ENCODE results near the gene THAP7.

Gene THAP7

DNA sequence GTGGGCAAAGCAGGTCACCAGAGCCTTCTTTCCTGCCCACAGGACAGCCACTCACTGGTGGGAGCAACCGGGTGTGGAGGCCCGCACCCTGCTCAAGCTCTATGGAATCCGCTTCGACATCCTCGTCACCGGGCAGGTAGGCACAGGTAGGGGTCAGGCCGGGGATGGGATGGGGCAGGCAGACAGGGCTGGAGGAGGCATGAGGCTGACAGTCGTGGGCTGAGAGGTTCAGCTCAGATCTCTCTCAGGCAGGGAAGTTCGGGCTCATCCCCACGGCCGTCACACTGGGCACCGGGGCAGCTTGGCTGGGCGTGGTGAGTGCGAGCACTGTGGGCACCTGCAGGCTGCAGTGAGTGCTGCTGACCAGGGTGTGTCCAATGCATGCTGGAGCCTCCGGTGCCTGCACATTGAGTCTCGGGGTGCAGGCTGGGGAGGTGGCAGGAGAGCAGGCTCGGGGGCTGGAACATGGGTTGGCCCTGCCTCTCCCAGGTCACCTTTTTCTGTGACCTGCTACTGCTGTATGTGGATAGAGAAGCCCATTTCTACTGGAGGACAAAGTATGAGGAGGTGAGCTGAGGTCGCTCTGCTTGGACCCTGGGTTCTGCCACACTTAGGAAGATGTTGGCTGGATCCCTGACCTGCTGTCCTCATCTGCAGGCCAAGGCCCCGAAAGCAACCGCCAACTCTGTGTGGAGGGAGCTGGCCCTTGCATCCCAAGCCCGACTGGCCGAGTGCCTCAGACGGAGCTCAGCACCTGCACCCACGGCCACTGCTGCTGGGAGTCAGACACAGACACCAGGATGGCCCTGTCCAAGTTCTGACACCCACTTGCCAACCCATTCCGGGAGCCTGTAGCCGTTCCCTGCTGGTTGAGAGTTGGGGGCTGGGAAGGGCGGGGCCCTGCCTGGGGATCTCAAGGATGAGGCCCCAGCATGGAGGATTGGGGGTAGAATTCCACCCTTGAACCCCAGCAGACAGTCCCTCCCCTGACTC is 24.1 kb upstream of the THAP7 start:
- CTCF ChIA-PET, result no interaction called here
- DNase-seq (ENCODE audit: low spot score), result no peak
- H3K27ac ChIP-seq, result peak overlapping the region; percentile 95
- POLR2A ChIA-PET (ENCODE audit: low non-redundant PET), result no interaction called here
- TF ChIP-seq, protein P1, sequence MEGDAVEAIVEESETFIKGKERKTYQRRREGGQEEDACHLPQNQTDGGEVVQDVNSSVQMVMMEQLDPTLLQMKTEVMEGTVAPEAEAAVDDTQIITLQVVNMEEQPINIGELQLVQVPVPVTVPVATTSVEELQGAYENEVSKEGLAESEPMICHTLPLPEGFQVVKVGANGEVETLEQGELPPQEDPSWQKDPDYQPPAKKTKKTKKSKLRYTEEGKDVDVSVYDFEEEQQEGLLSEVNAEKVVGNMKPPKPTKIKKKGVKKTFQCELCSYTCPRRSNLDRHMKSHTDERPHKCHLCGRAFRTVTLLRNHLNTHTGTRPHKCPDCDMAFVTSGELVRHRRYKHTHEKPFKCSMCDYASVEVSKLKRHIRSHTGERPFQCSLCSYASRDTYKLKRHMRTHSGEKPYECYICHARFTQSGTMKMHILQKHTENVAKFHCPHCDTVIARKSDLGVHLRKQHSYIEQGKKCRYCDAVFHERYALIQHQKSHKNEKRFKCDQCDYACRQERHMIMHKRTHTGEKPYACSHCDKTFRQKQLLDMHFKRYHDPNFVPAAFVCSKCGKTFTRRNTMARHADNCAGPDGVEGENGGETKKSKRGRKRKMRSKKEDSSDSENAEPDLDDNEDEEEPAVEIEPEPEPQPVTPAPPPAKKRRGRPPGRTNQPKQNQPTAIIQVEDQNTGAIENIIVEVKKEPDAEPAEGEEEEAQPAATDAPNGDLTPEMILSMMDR (conservative IDR thresholded peaks at IDR 0.05; ENCODE audit: low read depth), result no peak

DNA sequence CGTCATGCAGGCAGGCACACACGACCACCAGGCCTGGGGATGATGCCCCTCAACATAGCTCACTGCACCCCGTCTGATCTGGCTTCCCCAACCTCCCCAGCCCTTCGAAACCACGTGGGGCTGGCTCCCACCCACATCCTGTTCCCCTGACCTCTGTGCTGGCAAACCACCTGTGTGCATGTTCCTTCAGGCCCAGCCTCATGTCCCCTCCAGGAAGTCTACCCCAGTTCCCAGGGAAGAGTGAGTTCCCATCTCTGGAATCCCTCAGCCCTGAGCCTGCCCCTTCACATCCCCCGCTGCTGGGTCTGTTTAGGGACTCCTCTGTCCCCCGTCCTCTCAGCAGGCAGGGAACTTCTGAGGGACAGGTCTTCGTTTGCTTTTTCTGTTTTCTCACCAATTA is 23.3 kb upstream of the THAP7 start:
- TF ChIP-seq, protein P1 (conservative IDR thresholded peaks at IDR 0.05; ENCODE audit: low read depth), result no peak
- POLR2A ChIA-PET (ENCODE audit: low non-redundant PET), result no interaction called here
- CTCF ChIA-PET, result no interaction called here
- peak overlapping the region; percentile 95 for H3K27ac ChIP-seq
- DNase-seq (ENCODE audit: low spot score), result no peak

DNA sequence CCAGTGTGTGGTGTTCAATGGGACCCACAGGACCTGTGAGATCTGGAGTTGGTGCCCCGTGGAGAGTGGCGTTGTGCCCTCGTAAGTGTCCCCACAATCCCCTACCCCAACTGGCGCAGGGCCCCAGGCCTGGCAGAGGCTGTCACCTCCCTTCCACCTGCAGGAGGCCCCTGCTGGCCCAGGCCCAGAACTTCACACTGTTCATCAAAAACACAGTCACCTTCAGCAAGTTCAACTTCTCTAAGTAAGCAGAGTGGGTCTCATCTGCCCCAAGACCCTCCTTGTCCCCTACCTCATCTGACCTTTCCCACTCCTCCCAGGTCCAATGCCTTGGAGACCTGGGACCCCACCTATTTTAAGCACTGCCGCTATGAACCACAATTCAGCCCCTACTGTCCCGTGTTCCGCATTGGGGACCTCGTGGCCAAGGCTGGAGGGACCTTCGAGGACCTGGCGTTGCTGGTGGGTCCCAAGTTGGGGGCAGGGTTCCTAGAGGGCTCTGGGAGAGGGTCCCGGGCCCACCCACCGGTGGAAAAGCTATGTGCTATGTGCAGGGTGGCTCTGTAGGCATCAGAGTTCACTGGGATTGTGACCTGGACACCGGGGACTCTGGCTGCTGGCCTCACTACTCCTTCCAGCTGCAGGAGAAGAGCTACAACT is 21.2 kb upstream of the THAP7 start:
- ChIA-PET POLR2A (ENCODE audit: low non-redundant PET) (no interaction called here), CTCF (no interaction called here)
- no peak for DNase-seq (ENCODE audit: low spot score)
- TF ChIP-seq, protein P1 (conservative IDR thresholded peaks at IDR 0.05; ENCODE audit: low read depth), result no peak
- peak overlapping the region; percentile 95 for H3K27ac ChIP-seq

DNA sequence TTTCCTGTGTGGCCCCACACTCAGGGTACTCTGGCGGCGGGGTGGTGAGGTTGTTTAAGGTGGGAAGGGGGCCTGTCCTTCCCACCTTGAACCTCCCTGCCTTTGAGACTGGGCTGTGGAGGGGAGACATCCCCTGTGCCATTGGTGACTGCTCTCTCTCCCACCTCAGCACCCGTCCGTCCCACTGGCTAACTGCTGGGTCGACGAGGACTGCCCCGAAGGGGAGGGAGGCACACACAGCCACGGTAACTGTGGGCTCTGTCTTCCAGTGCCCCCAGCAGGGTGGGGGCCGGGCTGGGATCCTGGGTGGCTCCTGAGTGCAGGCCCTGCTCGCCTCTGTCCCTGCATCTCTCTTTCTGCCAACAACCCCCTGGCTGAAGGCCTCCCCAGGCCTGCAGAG is 20.6 kb upstream of the THAP7 start:
- ChIA-PET CTCF (no interaction called here), POLR2A (ENCODE audit: low non-redundant PET) (no interaction called here)
- no peak for DNase-seq (ENCODE audit: low spot score)
- TF ChIP-seq, protein P1 (conservative IDR thresholded peaks at IDR 0.05; ENCODE audit: low read depth), result no peak
- peak overlapping the region; percentile 95 for H3K27ac ChIP-seq

DNA sequence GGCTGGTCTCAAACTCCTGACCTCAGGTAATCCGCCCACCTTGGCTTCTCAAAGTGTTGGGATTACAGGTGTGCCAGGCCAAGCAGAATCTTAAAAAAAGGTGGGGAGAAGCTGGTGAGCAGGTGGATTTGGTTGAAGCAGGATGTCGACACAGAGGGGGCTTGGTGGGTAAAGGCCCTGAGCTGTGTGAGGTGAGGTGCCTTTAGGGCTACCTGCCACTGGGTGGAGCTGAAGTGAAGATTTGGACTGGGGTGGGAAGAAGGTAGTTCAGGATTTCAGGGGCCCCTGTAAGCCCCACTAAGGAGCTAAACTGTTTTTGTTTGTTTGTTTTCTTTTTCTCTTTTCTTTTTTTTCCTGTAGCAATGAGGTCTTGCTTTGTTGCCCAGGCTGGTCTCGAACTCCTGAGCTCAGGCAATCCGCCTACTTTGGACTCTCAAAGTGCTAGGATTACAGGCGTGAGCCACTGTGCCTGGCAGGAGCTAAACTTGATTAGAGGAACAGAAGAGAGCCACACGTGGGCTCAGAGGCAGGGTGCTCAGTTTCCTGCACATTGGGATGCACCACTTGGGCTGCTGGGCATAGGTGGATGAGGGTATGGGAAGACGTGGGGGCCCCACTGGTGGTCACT is 19.0 kb upstream of the THAP7 start:
- H3K27ac ChIP-seq, result peak overlapping the region; percentile 95
- CTCF ChIA-PET, result no interaction called here
- POLR2A ChIA-PET (ENCODE audit: low non-redundant PET), result no interaction called here
- DNase-seq (ENCODE audit: low spot score), result no peak
- TF ChIP-seq, protein P1 (conservative IDR thresholded peaks at IDR 0.05; ENCODE audit: low read depth), result peak; percentile 48

DNA sequence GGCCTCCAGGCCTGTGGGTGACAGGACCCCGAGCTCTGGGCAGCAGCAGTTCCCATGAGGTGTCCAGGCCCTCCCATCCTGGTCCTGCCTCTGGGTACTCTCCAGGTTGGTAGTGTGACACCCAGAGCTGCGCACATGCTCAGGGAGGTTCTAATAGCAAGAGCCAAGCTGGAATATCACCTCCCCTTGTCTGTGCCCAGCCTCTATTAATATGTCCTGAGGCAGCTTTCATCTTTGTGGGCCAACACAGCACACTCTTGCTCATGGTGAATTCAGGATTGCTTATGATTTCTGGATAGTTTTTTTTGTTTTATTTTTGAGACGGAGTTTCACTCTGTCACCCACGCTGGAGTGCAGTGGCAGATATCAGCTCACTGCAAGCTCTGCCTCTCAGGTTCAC is 16.4 kb upstream of the THAP7 start:
- H3K27ac ChIP-seq, result no peak overlapping the region
- DNase-seq (ENCODE audit: low spot score), result no peak
- TF ChIP-seq, protein P1 (conservative IDR thresholded peaks at IDR 0.05; ENCODE audit: low read depth), result no peak
- POLR2A ChIA-PET (ENCODE audit: low non-redundant PET), result no interaction called here
- CTCF ChIA-PET, result no interaction called here

Measured in RWPE1 (cell line).